Right forelimb (tissue), 1 donor: ENCODE measurements around the gene LDHAL6B.

ENCODE experiments used
- DNase-seq: peaks from one replicate; pipeline ENCODE4 v3.0.0-alpha.2; 2018

LDHAL6B gene

GRCh38 chr15:59178151-59178695 is 28.4 kb upstream of the LDHAL6B start:
- no peak for DNase-seq

DNA sequence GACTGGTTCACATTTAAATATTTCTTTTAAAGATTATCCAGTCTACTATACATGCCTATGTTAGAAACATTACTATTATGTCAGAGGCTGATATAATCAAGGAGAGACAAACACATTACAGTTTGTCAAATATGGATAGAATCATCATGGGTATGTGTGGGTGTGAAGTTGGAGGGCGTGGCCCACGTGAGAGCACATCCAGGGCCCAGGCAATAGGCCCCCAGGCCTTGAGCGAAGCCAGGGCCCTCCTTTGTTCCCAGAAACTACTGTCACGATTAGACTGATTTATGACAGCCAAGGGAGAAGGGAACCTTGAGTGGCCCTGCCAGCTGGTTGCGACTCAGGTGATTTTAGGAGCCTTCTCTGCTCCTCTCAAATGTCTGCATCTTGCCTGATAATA is 26.9 kb upstream of the LDHAL6B start:
- DNase-seq = no peak

- DNase-seq = no peak
Measured at GRCh38 chr15:59180945-59181600, 25.6 kb upstream of the LDHAL6B start.

DNA sequence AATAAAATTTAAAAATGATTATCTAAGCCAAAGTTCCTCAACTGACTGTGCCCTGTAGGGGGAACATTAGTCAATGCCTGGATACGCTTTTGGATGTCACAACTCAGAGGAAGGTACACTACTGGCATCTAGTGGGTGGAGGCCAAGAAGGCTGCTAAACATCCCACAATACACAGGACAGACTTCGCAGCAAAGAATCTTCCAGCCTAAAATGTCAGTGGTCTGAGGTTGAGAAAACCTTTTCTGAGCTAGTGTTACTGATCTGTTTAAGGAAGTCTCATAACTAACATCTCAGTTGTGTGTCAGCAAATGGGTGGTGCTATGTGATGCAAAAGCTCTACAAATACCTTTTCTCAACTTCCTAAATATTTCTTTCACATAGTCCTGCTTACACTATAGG is 20.9 kb upstream of the LDHAL6B start:
- DNase-seq = no peak

DNA sequence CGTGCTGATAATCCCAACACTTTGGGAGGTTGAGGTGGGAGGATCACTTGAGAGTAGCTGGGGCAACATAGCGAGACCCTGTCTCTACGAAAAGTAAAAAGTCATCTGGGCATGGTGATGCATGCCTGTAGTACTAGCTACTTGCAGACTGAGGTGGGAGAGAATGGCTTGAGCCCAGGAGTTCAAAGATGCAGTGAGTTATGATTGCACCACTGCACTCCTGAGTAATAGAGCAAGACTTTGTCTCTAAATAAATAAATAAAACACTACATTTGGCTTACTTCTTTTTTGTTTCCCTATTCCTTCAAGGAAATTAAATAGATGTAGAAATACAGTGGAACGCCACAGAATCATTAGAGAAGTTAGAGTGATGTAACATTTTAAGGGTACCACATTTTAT is 20.1 kb upstream of the LDHAL6B start:
- DNase-seq = no peak

DNA sequence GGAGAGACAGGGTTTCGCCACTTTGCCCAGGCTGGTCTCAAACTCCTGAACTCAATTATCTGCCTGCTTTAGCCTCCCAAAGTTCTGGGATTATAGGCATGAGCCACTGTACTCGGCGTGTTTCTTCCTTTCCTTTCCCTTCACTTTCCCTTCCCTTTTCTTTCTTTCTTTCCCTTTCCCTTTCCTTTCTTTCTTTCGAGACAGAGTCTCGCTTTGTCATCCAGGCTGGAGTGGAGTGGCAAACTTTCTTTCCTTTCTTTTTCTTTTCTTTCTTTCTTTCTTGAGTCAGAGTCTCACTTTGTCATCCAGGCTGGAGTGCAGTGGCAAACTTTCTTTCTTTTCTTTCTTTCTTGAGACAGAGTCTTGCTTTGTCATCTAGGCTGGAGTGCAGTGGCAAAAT is 17.4 kb upstream of the LDHAL6B start:
- DNase-seq = no peak

GRCh38 chr15:59190291-59190690 is 16.4 kb upstream of the LDHAL6B start:
- DNase-seq = no peak

DNA sequence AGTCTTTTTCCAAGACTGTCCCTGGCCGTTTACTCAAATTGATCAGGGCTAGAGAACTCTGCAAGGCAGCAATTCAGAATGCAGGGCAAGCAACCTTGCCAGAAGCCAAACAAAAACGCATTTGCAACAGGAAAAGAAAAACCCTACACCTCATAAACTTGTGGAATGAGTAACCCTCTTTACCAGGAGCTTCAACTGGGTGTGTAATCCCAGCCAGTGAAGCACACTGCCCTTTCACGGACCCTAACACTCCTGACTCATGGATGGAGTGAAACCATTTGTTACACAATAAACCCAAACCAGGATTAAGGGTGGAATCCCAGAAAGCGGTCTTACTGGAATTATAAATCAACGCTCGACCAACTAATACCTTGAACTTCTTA is 14.8 kb upstream of the LDHAL6B start:
- no peak for DNase-seq

GRCh38 chr15:59194639-59195325 is 11.9 kb upstream of the LDHAL6B start:
- no peak for DNase-seq

DNA sequence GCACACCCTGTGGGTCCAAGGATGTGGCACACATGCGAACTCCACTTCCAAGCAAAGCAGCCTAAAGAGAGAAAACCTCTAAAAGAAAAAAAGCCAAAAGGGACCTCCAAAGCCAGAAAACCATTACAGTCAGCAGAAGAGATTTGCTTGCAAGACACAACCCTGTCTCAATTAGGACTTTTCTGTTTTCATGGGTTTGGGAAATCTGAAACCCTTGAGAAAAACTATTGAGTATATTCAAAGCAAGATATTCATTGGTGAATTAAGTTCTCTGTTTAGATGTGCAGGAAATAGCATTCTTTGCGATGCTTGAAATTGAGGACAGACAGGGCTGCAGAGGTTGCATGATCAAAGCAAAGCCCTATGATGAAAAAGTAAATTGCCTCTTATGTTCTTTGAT is 10.2 kb upstream of the LDHAL6B start:
- DNase-seq = no peak

DNA sequence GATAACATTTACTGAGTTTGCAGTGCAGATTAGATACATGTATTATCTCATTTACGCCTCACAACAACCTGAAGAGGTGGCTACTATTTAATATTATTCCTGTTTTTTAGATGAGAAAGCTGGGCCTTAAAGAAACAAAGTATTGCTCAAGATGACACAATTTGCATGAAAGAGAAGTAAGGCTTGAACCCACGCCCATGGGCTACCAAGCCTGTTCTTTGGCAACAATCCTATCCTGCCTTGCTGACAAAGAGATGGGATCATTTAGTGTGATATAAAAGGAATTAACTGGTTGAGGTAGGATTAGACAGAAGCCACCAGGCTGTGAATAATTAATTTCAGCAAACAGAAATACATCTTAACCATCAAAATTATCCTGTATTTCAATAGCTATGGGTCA is 9.2 kb upstream of the LDHAL6B start:
- DNase-seq = no peak

GRCh38 chr15:59199626-59200465 is 6.8 kb upstream of the LDHAL6B start:
- DNase-seq = no peak

- DNase-seq = no peak
Measured at GRCh38 chr15:59200560-59200959, 6.1 kb upstream of the LDHAL6B start.

DNA sequence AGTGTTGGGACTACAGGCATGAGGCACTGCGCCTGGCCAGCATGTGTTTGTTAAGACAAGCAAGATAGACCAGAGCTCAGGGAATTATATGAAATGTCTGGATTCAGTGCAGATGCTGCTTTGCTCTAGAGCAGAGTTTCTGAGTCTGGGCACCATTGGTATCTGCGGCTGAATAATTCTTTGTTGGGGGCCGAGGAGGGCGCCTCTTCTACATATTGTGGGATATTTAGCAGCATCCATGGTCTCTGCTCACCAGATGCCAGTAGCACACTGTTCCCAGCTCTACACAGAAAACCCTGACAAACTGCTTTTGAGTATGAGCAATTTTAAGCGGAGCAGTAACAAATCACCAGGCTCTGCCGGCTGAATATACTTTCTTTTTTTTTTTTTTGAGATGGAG is 3.6 kb upstream of the LDHAL6B start:
- no peak for DNase-seq

GRCh38 chr15:59203657-59204056 is 3.0 kb upstream of the LDHAL6B start:
- DNase-seq = no peak

GRCh38 chr15:59205839-59206622 is 612 bp upstream of the LDHAL6B start:
- no peak for DNase-seq

DNA sequence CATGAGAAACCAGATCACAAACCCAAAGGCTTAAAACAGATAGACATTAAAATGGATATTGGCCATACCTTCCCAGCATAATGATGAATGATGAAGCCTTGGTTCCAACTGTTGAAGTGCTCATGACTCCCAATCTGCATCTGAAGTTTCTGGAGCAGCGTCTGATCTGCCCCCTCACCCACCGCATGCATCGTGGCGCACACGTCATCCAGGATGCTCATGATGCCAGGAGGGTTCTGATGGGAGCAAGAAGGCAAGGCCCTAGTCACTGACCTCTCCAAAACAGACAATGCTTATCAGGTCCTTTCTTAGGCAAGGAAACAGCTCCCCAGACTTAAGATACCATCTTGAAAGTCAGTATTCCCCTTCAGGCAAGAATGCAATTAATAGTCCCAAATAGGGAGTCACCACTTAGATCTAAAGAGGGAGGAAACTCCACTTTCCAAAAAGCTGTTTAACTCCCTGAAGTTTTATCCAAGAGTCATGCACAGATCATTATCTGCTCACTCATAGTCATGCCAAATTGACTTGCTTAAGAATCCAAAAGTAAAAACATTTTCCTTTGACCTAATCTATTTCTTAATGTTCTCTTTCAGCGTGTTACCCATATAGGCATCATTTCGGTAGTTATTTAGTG is 2.1 kb downstream of the LDHAL6B start:
- no peak for DNase-seq

- no peak for DNase-seq
Measured at GRCh38 chr15:59210186-59210585, 3.5 kb downstream of the LDHAL6B start.

GRCh38 chr15:59216911-59217310 is 10.3 kb downstream of the LDHAL6B start:
- DNase-seq = no peak

DNA sequence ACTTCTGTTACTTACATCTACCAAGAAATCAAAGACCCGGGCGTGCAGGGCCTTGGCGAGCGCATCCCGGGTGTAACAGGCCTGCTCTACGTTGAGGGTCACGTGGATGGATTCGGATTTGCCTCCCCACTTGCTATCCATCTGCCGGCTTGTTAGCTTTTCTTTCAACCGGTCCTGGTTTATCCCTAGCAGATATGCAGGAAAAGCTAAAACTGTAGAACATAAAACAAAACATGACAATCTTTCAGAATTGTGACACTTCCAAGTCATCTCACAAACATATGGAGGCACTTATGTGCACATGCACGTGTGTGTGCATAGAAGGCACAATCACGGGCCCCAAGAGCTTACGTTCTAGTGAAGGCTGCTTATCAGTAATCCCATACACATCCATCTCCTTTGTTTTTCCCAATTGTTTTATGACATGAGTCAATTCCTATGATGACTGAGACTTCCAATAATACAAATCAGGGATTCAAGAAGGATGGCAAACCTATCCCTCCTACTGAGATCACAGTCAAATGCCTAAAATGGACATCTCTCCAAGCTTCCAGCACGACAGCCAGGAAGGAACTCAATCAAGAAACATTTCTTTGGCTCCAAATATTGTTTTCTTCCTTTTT is 11.3 kb downstream of the LDHAL6B start:
- no peak for DNase-seq

GRCh38 chr15:59218710-59219109 is 12.1 kb downstream of the LDHAL6B start:
- no peak for DNase-seq
